Mucosa of gallbladder (tissue), 1 donor: ENCODE results near the gene SLC2A6. TPM values are rescaled to one million over a fixed set of nuclear protein-coding genes. Genes with fewer than 3 reads are reported as not detected.

ENCODE experiments used
- DNase-seq: peaks from one replicate; pipeline ENCODE4 v3.0.0-alpha.2; 2020; ENCODE audit warnings: low spot score
- total RNA-seq: library from RNA; stranded (reverse); gene quantifications from one replicate; pipeline ENCODE4 v1.2.1, GENCODE V29; 2021
- donor health status: DM: no; HTN: no; CAD: no.

Gene SLC2A6, protein sequence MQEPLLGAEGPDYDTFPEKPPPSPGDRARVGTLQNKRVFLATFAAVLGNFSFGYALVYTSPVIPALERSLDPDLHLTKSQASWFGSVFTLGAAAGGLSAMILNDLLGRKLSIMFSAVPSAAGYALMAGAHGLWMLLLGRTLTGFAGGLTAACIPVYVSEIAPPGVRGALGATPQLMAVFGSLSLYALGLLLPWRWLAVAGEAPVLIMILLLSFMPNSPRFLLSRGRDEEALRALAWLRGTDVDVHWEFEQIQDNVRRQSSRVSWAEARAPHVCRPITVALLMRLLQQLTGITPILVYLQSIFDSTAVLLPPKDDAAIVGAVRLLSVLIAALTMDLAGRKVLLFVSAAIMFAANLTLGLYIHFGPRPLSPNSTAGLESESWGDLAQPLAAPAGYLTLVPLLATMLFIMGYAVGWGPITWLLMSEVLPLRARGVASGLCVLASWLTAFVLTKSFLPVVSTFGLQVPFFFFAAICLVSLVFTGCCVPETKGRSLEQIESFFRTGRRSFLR
- total RNA-seq: 18.4 TPM

DNA sequence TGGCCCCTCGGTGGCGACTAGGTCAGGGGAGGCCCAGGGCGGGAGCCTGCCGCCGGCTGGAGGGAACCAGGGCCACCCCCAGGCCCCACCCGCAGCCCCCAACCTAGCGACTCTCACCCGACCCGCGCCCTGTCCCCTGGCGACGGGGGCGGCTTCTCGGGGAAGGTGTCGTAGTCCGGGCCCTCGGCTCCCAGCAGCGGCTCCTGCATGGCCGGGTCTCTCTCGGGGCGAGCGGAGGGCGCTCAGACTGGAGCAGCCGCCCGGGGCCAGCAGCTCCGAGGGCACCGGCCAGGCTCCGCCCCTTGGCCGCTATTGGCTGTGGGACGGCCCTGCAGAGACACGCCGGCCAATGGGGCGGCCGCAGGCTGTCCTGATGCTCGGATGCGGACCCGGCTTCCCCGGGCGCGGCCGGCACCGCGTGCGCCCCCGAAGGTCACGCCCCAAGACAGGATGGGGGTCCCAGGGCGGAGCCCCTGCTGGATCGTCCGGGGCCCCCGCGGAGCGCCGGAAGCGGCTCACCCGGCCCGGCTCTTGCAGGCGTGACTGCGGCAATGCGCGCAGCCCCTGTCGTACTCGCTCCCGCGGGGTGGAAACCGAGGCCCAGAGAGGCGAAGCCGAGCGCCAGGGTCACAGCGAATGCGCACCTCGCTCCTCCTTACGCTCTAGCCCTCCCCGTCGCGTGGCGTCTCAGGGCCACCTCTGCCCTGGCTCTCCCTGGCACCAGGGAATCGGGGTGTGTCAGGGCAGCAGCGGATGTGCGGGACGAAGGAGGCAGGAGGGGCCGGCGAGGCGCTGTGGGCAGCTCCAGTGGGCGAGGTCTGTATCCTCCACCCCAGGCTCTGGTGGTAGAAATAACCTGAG, at the start of gene SLC2A6:
Gene SLC2A6 (minus strand): TSS at position 249 of the 861 bp plus-strand sequence. CDS start 40 bp downstream, at position 209.
- peak; percentile 84 for DNase-seq

DNA sequence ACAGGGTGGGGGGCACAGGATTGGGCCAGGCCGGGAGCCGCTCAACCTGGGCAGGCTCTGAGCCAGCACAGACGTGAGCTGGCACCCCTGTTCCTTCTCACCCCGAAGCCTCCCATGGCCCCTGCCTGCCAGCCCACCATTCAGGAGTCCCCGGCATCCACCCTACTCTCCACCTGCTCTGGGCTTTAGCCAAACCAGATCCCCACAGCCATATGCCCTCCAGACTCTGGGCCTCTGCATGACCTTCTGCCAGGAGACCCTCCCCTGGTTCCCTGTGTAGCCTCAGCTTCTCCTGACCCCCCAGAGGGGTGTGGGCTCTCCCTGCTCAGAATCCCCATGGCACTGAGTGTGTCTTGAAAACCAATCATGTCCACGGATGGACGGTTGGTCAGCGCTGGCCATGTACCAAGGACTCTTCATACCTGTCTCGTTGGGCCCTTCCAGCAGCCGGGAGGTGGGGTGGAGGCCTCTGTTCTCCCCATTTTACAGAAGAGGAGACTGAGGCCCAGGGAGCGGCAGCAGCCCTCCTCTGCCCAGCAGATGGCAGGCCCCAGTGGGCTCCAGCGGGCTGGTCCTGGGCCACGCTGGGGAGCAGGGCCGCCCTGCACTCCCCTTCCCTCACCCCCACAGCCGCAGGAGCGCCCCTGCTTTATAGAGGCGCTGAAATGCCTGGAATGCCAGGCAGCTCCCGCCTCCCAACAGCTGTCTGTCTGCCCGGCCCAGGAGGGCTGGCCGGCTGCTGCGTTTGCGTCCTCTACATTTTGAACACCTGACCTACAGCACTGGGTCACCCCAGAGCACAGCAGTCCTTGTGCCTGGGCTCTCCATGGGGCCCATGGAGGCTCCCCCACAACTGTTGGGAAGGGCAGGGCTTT, 49.3 kb upstream of the SLC2A6 start:
- no peak for DNase-seq

DNA sequence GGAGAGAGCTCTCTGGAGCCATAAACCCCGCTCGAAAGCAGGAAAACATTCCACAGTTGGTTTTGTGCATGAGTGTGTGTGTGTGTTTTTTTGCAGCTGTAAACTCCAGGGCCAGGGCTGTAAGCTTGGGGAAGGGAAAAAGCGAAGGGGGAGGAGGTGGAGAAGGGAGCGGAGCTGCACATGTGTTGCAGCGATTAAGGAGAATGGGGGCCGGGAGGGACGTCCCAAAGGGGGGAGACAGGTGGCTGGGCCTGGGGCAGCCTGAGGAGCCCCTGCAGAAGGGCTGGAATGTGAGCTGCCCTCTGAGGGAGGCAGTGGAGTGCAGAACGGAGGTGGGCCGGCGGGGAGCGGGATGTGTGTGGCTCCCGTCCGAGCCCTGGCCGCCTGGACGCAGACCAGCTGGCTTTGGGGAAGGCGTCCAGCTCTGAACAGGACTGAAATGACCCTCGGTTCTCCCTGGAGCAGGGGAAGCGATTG, 48.6 kb upstream of the SLC2A6 start:
- DNase-seq: no peak

DNA sequence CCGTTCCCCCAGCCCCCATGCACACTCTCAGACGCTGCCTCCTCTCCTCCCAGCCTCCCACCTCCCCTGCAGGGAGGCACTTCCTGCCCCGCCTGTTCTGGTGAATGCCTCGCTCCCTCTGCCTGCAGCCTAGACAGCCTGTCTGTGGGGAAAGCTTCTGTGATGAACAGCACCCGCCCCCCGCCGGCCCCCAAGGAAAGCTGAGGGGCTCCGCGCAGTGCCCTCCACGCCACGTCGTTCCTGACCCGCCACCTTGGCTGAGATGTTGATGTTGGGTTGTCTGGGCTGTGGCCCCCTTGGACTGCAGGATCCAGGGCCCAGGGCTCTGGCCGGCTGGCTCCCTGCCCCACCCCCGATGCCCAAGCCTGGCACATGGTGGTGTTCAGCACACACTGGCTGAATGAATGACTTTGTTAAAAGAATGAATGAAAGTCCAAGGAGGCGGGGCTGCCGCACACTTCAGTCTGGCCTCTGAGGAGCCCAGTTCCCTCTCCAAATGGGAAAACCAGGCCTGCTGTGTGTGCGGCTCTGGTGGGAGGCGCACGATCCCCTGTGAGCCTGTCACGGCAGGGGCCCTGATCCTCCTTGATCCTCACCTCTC, 47.9 kb upstream of the SLC2A6 start:
- DNase-seq: no peak

DNA sequence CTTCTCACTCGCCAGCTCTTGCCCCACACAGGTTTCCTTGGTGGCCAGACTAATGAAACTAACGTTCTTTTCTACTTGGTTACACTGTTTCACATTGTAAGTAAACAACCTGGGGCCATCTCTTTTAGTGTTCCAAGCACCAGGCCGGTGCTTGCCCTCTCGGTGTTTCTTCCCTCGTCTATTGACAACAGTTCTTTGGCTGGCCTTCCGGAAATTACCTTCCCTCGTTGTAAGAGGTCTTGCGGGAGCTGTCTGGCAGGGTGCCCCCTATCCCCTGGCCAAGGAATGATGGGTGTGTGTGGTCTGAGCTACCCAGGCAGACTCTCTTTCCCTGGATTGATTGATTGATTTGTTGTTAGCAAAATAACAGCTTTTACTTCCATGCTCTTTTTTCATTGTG, 46.8 kb upstream of the SLC2A6 start:
- DNase-seq: peak; percentile 69

DNA sequence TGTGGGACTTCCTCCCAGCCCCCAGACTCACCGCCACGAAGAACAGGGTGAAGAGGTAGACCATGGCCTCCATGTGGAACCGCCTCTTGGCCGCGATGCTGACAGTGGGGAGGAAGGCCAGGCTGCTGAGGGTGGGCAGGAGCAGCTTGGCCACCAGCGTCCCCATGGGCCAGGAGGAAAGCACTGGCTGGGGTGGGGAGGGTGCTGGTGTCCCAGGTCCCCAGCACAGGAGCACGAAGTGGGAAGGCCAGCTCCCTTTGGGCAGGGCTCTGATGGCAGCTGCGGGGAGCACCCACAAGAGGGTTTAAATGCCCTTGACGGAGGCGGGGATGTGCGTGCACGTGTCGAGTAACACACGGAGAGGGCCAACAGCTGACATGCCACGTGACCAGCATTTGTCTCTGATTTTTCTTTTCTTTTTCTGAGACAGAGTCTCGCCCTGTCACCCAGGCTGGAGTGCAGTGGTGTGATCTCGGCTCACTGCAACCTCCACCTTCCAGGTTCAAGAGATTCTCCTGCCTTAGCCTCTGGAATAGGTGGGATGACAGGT, 45.9 kb upstream of the SLC2A6 start, which contains the start of gene MYMK:
Gene MYMK (minus strand): TSS at position 281 of the 550 bp plus-strand sequence. CDS start 115 bp downstream, at position 166.
- DNase-seq: no peak

DNA sequence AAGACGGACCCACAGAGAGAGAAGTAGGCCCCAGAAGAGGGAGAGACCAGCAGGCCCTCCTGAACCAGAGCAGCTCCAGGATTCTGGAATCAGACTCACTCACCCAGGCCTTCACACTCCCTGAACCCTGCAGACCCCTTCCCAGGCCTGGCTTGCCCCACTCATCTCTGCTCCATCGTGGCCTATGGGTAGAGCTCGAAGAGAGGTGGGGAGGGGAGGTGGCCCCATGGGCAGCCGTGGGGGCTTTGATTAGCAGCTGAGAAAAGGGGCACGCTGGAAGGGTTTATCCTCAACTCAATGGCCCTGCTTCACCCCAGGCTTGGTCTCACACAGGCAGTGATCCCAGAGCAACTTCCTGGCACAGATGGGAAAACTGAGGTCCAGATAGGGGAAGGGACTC, 45.2 kb upstream of the SLC2A6 start:
- DNase-seq: no peak

DNA sequence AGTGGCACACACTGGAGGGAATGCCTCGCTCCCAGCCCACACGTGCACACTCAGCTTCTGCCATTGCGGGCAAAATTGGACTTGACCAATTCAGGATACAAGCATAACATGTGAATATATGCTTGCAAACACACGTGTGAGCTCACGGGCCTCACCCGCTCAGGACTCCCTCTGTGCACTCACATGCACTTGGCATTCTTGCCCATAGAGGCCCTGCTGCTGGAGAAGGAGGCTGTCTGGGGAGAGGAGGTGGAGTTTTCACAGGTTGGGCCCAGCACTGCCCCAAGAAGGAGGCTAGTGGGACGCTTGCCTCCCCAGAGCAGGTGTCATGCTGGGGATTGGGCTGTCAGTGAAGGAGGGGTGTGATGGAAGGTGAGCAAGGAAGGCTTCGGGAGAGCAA, 44.2 kb upstream of the SLC2A6 start:
- no peak for DNase-seq

DNA sequence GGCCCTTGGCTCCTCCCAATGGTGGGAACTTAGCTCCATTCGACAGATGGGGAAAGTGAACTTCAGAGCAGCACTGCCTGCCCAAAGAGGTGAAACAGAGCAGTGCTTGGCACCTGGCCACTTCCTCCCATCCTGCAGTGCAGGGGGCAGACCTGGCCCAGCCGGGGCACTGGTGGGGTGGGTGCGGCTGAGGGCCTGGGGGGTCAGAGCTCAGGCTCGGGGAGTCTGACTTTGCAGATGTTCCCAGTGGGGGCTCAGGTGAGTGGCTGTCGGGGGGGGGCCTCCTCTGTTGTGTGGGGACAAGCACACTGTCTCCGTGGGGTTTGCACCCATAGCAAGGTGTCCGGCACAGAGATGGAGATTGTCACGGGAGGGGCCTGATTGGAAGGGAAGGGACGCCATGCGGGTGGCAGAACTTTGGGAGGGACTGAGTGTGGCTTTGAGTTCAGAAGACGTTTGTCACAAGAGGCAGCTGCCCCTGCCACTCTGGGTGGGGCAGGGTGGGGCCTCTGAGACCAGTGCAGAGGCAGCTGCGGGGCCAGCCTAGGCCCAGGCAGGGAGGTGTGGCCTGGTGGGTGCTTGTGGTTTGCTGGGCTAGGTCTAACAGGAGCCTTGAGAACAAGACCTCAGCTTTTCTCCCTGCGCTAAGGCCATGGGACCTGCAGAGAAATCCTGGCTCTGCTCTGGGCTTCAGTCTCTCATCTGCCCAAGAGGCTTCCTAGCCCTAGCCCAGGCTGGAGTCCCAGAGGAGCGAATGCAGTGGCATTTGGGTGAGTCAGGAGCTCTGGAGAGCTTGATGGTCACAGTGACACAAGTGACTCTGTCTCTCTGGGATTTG, 43.4 kb upstream of the SLC2A6 start:
- no peak for DNase-seq

DNA sequence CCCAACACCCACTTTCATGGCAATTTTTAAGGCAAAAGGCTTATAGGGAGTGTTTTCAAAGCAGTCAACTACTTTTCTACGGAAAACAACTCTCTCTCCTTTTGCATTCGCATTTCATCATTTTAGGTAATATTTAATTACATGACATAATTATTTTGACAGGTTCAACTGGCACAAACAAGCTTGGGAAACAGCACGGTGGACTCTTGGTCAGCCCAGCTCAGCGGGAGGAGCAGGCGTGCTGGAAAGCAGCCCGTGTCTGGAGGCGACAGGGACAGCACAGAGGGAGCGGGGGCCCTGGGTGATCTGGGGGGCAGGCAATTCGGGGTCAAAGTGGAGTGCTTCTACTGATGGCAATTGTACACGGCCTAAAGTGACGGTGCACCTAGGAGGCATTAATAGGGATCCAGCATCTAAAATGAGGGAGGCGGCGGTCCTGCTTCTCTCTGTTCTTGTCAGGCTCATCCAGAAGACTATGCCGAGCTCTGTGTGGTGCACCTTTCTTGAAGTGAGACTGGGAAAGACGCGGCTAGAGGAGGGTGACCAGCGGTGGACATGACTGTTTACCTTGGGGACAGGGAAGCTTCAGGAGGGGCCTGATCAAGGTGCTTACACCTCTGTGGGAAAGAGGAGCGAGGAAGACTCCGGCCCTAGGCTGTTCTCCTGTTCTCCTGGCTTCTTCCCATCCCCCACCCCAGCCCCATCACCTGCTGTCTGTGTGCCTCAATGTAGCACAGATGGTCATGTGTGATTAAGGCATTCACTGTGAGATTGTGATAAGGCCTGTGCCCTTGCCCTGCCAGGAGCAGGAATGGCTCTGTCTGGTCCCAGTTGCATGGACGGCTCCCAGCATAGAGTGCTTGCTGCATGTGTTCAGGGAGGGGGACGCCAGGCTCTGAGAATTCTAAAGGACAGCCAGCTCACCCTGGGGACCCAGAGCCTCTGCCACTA, 42.5 kb upstream of the SLC2A6 start:
- DNase-seq: peak; percentile 85

DNA sequence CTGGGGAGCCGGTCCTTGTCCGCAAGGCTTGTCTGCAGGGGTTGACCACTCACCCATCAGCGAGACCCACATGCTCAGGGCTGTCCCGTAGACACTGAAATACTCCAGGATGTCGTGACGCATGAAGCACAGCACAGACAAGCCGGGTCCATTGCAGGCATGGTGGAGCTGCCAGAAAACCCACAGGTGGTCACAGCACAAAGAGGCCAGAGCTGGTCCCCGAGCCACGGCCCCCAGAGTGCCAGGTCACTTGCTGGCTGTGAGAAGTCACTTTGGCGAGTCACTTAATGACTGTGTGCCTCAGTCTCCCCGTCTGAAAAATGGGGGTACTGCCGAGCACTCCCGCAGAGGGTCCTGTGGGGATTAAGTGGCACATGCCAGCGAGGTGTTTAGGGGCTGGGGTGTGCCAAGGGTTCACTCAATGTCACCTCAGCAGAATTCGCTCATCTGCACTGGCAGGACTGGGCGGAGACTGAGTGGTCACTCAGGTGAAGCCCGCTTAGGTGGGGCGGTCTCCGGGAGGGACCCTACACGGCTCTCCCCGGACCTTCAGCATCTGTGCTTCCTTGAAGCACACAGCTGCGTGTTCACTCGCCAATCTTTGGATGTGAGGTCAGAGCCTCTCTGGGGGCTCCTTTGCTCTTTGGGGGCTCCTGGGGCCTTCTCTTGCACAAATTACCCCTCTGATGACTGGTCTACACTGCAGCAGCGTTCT, 41.4 kb upstream of the SLC2A6 start:
- no peak for DNase-seq

DNA sequence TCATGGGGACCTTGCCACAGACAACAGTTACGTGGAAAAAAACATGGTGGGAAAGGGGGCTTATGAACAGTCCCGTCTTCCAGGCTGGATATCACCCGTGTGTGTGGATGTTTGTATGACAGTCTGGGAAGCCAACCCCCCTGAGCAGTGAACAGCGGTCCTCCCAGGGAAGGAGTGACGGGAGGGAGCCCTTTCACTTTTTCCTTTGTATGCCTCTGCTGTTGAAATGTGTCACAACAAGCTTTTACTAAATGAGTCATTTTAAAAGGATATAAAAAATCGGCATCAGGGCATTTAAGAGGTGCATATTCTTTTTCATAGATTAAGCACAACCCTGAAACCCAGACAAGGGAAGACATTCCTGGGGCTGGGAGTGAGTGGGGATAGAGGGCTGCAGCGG, 40.8 kb upstream of the SLC2A6 start:
- DNase-seq: no peak

DNA sequence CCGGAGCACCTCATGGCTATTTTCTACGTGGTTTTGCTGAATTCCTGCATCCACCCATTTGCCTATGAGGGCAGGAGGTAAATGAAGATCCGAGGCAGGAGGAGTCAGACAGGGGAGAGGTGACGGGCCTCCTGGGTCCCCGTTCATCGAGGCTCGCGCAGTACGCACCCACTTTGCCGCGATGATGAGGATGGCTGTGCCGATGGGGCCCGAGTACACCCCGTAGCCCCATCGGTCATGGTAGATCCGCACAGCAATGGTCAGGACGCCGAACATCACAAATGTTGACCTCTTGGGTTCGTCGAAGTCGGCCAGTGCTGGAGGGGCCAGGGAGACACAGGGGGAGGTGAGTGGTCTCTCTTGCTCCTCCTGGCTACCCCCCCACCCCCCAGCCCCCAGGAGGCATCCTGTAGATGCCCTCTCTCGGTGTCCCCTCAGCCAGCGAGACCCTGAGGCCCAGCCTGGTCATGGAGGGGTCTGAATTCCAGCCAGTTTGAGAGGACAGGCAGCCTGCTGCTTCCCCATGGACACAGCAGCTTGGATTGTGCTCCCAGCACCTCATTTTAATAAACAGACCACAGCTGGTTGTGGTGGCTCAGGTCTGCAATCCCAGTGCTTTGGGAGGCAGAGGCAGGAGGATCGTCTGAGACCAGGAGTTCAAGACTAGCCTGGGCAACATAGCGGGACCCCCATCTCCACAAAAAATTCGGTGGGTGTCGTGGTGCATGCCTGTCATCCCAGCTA, 40.0 kb upstream of the SLC2A6 start:
- no peak for DNase-seq

DNA sequence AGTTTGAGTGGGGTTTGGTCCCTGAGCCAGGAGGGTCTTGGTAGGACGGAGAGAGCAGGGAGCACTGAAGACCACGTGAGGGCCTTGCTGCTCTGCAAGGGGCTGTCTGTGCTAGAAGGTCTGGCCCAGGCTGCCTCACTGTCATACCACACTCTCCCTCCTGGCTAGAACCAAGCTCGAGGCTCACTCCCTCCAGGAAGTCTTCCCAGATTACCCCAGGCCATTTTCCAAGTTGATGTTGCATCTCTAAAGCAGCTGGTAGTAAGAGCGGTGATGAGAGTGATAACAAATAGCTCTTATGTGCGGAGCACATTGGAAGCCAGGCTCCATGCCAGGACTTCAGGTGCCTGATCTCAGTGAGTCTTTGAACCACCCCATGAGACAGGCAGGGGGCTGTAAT, 39.3 kb upstream of the SLC2A6 start:
- no peak for DNase-seq

DNA sequence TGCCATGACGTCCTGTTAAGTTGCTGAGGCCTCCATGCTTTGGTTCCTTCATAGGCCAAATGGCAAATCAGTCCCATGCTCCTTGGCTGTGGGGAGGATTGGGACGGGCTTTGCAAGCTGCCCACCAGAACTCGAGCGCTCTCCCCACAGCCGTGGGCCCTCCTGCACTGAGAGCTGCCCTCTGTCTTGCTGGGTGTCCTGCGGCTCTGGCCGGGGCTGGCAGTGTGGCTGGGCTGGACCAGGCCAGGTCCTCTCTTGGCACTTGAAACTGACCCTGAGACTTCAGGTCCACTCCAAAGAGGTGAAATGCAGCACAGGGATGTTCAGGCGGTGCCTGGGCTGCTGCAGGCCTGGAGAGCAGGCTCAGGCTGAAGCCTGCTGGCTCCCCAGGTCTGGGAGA, 38.8 kb upstream of the SLC2A6 start:
- no peak for DNase-seq

DNA sequence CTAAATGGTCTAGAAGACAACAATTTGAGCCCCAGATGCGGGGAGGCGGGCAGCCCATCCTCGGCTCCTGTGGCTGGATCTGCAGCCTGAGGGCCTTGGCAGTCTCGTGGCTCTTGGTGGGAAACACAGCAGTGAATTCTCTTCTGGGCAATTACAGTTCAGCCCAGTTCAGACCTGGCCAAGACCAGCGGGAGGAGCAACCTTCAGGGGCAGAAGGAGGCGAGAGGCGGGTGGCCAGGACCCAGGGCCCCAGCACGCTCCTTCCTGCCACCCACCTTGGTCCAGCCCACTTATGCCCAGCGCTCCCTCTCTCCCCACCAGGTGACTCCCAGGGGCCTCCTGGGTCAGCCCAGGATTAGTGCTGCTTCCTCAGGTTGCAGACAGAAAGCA, 38.1 kb upstream of the SLC2A6 start:
- no peak for DNase-seq

DNA sequence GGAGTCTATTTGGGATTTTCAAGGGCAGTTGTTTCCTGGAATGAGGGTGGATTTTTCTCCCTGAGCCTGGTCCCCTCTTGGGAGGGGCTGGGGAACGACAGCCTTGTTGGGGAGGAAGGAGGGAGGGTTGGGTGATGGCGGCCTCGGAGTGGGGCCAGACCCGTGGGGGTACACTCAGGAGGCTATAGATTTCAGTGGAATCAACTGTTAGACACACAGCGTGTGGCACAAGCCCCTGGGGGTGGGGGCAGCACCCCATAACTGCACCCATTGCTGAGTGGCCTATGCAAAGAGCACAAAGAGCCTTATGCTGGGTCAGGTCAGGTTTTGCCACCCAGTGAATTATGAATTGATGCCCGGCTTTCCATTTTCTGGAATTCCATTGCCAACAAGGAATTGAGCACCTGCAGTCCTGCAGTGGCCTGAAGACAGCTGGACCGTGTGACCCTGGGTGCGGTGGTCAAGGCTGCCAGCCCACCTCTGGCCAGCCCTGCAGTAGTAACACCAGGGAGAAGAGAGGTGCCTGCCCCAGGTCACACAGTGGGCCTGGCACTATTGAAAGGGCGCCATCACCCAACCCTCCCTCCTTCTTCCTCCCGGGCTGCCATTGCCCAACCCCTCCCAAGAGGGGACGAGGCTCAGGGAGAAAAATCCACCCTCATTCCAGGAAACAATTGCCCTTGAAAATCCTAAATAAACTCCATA, 37.5 kb upstream of the SLC2A6 start:
- no peak for DNase-seq
